Measurements from ENCODE around the gene GDF2. TPM values are rescaled to one million over a fixed set of nuclear protein-coding genes. Genes with fewer than 3 reads are reported as not detected.

GDF2 gene
- total and polyA plus RNA-seq, 12 donors = not detected

DNA sequence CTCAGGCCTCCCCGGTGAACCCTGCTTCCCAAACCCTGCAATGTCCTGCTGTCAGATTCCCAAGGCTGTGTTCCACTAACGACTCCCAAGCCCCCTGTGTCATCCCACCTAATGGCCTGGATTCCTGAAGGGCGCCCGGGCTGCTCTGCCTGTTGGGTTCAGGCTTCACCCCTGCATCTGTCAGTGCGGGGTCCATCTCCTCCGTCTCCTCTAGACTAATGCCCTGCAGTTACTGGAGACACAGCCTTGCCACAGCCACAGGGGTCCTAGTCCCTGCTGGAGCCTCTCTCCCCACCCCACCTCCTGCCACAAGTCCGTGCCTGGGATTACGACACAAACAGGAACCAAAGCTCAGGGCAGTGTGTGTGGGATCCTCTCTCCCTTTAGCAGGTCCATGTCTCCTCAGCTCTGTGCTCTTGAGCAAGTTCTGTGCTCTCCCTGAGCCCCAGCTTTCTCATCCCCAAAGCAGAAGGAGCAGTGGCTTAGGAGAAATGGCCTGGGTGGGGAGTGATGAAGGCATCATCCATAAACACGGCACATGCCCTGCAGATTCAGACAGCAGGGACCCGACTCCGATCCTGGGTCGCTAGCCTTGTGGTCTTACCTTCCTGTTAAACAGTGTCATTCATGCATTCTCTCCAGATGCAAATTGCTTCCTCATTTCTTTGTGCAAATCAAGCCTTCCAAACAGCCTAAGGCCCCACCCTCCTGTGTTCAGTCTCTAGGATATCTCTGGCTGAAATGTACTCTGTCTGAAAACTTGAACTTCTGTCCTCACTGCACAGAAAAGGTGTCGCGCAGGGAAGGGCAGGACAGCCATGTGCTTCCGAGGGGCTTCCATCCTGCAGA is 17.7 kb downstream of the GDF2 start:
- TF ChIP-seq, protein P1, sequence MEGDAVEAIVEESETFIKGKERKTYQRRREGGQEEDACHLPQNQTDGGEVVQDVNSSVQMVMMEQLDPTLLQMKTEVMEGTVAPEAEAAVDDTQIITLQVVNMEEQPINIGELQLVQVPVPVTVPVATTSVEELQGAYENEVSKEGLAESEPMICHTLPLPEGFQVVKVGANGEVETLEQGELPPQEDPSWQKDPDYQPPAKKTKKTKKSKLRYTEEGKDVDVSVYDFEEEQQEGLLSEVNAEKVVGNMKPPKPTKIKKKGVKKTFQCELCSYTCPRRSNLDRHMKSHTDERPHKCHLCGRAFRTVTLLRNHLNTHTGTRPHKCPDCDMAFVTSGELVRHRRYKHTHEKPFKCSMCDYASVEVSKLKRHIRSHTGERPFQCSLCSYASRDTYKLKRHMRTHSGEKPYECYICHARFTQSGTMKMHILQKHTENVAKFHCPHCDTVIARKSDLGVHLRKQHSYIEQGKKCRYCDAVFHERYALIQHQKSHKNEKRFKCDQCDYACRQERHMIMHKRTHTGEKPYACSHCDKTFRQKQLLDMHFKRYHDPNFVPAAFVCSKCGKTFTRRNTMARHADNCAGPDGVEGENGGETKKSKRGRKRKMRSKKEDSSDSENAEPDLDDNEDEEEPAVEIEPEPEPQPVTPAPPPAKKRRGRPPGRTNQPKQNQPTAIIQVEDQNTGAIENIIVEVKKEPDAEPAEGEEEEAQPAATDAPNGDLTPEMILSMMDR (IDR thresholded peaks at IDR 0.05) = no peak
- ATAC-seq (peak in 1 of 8 donors; percentile 38), DNase-seq (no peak)
- no peaks in the 10 kb centered on the region for H3K9me3 ChIP-seq
- H3K4me1 ChIP-seq = no peaks in the 10 kb centered on the region
- 72 to 79% methylated on average over 15 of the region's 15 CpGs for WGBS, 2 donors
- H3K27me3 ChIP-seq = peaks cover 0 to 18% (median 0%) of the 10 kb centered on the region in 7 donors
- H3K36me3 ChIP-seq = no peaks in the 10 kb centered on the region
- intact Hi-C loops (cut with DNase I) = loop anchor here in 1 of 10 donors (1.0 kb wide), 1 partner anchor 316 kb away; no protein-coding TSS in a partner anchor
- H3K4me3 ChIP-seq = no peak overlapping the region
- no peak overlapping the region for H3K27ac ChIP-seq

DNA sequence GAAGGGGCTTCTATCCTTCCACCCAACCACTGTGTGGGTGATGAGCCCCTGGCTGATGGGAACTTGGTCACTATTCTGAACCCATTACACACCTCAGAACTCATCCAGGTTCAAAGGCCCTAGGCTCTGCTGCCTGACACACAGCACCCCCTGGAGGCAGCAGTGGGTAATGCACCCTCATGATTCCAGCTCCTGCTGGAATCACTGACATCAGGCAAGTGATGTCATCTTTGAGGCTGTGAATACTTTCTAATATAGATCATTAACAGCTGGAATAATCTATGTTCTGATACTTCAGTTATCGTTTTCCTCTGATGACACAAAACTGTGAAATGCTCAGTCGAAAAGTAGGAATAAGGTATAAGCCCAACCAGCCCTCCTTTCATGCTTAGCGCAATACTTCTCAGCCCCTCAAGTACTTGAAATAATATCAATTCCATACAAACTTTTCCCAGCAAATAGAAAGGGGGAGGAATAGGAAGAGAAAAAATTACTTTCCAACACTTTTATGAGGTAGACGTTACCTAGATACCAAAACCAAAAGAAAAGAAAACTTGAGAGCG is 18.4 kb downstream of the GDF2 start:
- Histone ChIP-seq H3K4me3 (no peak overlapping the region), H3K9me3 (no peaks in the 10 kb centered on the region), H3K36me3 (no peaks in the 10 kb centered on the region), H3K4me1 (no peaks in the 10 kb centered on the region), H3K27me3 (peaks cover 0 to 18% (median 0%) of the 10 kb centered on the region in 7 donors), H3K27ac (no peak overlapping the region)
- TF ChIP-seq, protein P1 (IDR thresholded peaks at IDR 0.05) = peak; percentile 88 to 98 (median 94)
- intact Hi-C loops (cut with DNase I) = loop anchor here in 1 of 10 donors (1.0 kb wide), 1 partner anchor 316 kb away; no protein-coding TSS in a partner anchor
- DNase-seq (peak; percentile 46 to 54), ATAC-seq (peak in 6 of 8 donors; percentile 29 to 71 (median 57))
- 66 to 69% methylated on average over 5 of the region's 5 CpGs for WGBS, 2 donors

DNA sequence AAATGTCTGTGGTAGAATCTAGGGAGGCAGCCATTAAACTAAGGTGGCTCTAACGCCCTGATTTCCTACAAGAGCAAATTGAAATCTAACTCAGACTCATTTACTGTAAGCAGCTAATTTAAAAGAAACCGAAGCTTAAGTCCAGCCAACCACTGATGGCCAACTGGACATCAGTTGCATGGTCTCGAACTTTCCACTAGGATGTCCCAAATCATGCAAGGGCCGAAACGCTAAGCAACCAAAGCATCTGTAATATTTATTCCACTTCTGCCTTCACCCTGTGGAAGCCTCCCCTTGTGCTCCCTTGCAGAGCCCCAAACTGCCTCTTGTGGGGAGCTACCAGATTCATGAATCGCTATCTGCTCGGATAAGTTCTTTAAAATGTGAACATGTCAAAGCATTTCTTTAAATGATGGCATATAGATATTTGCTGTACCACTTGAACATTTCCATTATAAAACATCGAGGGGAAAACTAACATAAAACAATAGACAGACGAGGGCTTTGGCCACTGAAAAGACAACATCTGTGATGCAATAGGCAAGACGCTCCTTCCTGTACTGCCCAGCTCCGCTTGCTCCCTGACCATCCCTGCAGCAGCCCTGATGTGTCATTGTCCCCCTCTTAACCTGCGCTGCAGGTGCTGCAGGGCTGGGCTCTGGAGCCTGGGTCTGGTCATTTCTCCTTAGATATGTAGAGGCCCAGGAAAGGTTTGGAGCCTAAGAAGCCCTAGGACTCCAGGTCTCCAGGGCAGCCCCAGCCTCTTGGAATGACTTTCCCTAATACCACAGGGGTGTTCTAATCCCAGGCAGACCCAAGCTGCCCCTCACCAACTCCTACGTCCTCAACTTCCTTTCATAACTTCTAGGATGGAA is 23.0 kb downstream of the GDF2 start:
- TF ChIP-seq, protein P1 (IDR thresholded peaks at IDR 0.05) = no peak
- ATAC-seq (no peak), DNase-seq (no peak)
- intact Hi-C loops (cut with DNase I) = no loop called here
- H3K27me3 ChIP-seq = peaks cover 0 to 18% (median 0%) of the 10 kb centered on the region in 7 donors
- no peaks in the 10 kb centered on the region for H3K36me3 ChIP-seq
- no peaks in the 10 kb centered on the region for H3K9me3 ChIP-seq
- no peaks in the 10 kb centered on the region for H3K4me1 ChIP-seq
- no peak overlapping the region for H3K4me3 ChIP-seq
- H3K27ac ChIP-seq = no peak overlapping the region
- WGBS, 2 donors = 85 to 88% methylated on average over 13 of the region's 13 CpGs

Measured in heart right ventricle (tissue), 16 donors.